Epithelial cell of esophagus (primary cell): Measurements from ENCODE around the gene PTPA.

Experiments
- DNase-seq: peaks from one replicate; pipeline ENCODE4 v3.0.0; 2010; ENCODE audit warnings: low read depth
- H3K4me3 ChIP-seq: 2 replicates; pipeline ENCODE4 v1.5.1; 2011; ENCODE audit warnings: mild to moderate bottlenecking, low read length, control low read depth
- TF ChIP-seq, protein P1 (sequence below): IDR thresholded peaks from 2 replicates; pipeline ENCODE4 v1.5.1; 2011; ENCODE audit warnings: low read depth, mild to moderate bottlenecking, low read length, control low read depth, inconsistent platforms; ENCODE audit not compliant: insufficient read depth; ENCODE audit errors: missing control alignments

PTPA gene

DNA sequence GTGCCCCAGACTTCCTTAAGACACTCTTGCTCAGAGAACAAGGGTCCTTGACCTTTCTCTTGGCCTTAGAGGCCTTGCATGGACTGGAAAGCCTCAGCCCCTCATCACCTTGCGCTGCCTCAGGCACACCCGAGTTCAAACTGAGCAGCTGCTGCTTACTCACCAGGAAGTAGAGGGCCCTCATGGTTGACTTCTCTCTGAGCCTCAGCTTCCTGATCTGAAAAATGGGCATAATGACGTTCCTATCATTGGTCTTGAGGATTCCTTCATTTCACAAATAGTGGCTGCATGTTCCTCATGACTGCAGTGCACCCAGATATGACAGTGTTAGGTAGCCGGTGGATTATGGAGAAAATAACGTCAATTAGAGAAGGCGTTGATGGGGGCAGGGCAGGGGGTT, 38.2 kb downstream of the PTPA start:
- no peak overlapping the region for H3K4me3 ChIP-seq
- no peak for DNase-seq
- TF ChIP-seq, protein P1, sequence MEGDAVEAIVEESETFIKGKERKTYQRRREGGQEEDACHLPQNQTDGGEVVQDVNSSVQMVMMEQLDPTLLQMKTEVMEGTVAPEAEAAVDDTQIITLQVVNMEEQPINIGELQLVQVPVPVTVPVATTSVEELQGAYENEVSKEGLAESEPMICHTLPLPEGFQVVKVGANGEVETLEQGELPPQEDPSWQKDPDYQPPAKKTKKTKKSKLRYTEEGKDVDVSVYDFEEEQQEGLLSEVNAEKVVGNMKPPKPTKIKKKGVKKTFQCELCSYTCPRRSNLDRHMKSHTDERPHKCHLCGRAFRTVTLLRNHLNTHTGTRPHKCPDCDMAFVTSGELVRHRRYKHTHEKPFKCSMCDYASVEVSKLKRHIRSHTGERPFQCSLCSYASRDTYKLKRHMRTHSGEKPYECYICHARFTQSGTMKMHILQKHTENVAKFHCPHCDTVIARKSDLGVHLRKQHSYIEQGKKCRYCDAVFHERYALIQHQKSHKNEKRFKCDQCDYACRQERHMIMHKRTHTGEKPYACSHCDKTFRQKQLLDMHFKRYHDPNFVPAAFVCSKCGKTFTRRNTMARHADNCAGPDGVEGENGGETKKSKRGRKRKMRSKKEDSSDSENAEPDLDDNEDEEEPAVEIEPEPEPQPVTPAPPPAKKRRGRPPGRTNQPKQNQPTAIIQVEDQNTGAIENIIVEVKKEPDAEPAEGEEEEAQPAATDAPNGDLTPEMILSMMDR, result no peak

- TF ChIP-seq, protein P1, result no peak
- DNase-seq, result no peak
- H3K4me3 ChIP-seq, result no peak overlapping the region
These were observed 38.9 kb downstream of the PTPA start for GRCh38 chr9:129150122-129150521.

DNA sequence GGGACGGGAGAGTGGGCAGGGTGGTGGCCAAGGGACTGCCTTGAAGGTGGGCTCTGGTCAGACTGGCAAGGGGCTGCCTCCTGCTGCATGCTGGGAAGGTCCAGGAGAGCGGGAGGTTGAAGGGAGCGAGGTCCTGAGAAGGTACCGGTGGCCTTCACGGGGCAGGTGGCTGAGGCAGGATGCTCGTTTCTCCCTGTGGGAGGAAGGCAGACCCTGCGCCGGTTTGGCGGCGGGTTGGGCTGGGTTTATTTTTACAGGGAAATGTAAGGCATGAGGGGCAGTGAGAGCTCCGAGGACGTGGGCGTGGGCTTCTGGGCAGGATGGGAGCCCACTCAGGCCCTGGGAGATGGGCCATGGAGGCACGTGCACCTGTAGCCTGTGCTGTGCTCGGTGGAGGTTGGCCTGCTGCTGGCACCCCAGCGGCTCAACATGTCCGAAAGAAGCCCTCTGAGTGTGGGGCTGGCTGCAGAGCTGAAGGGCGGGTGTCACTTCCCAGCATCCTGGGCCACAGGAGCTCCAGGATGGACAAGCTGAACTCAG, 39.5 kb downstream of the PTPA start:
- H3K4me3 ChIP-seq, result no peak overlapping the region
- DNase-seq, result no peak
- TF ChIP-seq, protein P1, result no peak

GRCh38 chr9:129151469-129151868, 40.3 kb downstream of the PTPA start:
- DNase-seq, result no peak
- TF ChIP-seq, protein P1, result no peak
- H3K4me3 ChIP-seq, result no peak overlapping the region

- DNase-seq, result no peak
- H3K4me3 ChIP-seq, result no peak overlapping the region
- TF ChIP-seq, protein P1, result no peak
These were observed 43.8 kb downstream of the PTPA start for GRCh38 chr9:129154866-129155477.

- H3K4me3 ChIP-seq, result no peak overlapping the region
- no peak for DNase-seq
- TF ChIP-seq, protein P1, result no peak
These were observed 44.9 kb downstream of the PTPA start for GRCh38 chr9:129156163-129156562.
